DND-41 (cell line): ENCODE data around the gene FITM1.

Experiments used
- CTCF ChIP-seq: IDR thresholded peaks from 2 replicates; pipeline ENCODE4 v1.5.1; 2012; ENCODE audit warnings: borderline replicate concordance, low read length, moderate library complexity, mild to moderate bottlenecking; ENCODE audit not compliant: poor library complexity, severe bottlenecking; ENCODE audit errors: extremely low read depth
- EZH2 ChIP-seq: IDR thresholded peaks from 3 replicates; pipeline ENCODE4 v1.6.1; 2012; ENCODE audit warnings: borderline replicate concordance, low read depth, mild to moderate bottlenecking, moderate library complexity, low read length, inconsistent platforms; ENCODE audit not compliant: severe bottlenecking

GRCh38 chr14:24150567-24150966, 20.1 kb downstream of the FITM1 start:
- no peak for TF ChIP-seq CTCF
- TF ChIP-seq EZH2 = no peak
